GM12801 (cell line): ENCODE data around the gene GZF1.

ENCODE experiments used
- TF ChIP-seq, protein P1 (sequence below): IDR thresholded peaks from one replicate; pipeline ENCODE4 v1.5.1; 2011; ENCODE audit warnings: control low read depth; ENCODE audit not compliant: insufficient read length; ENCODE audit errors: extremely low read depth

GZF1 gene

DNA sequence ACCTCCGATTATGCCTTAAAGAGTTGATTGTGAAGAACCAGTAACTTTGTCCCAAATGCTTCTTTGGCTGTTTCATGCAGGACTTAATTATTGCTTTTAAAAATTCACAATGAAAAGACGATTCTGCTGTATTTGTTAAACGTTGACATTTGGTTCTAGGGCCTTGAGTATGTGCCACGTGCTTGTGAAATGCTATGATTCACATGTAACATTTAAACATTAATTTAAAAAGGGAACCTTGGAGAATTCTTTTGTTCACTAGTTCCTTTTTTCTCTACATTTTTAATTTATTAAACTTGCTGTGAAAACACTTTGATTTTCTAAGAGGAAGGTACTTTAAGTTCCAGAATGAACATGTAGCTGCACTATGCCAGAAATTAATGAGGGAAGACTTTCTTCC is 9.5 kb downstream of the GZF1 start:
- TF ChIP-seq, protein P1, sequence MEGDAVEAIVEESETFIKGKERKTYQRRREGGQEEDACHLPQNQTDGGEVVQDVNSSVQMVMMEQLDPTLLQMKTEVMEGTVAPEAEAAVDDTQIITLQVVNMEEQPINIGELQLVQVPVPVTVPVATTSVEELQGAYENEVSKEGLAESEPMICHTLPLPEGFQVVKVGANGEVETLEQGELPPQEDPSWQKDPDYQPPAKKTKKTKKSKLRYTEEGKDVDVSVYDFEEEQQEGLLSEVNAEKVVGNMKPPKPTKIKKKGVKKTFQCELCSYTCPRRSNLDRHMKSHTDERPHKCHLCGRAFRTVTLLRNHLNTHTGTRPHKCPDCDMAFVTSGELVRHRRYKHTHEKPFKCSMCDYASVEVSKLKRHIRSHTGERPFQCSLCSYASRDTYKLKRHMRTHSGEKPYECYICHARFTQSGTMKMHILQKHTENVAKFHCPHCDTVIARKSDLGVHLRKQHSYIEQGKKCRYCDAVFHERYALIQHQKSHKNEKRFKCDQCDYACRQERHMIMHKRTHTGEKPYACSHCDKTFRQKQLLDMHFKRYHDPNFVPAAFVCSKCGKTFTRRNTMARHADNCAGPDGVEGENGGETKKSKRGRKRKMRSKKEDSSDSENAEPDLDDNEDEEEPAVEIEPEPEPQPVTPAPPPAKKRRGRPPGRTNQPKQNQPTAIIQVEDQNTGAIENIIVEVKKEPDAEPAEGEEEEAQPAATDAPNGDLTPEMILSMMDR: no peak

DNA sequence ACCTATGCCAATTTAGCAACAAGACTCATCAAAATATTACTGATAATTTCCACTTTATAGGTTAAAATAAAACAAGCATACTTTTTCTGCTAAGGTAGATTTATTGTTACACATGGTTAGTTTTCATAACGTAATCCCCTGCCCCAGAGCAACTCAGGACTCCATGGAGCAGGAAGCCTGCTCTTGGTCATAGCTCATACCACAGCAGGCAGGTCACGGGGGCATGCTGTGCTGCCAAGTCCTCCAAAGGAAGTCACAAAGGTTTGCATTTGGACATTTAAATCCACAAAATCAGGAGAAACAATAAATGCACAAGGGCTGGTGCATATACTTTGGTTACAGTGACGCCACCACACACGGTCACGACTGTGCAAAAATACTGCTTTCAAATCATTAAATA is 12.5 kb downstream of the GZF1 start:
- TF ChIP-seq, protein P1: no peak

DNA sequence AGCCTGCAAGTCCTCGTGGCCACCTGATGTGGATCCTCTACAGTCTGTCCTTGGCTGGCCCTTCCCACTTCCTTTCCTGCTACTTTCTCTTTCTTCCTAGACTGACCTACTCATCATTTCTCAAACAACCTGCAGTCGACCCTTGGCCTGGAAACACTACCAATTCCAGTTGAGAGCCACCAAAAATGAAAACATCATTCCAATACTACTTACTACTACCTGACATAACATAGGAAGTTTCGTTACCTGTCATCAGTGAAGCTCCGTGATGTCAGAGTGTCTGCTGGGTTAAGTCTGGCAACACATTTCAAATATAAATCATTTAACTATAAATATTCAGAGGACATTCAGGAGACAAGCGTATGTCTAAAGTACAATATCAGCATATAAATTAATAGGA is 13.8 kb downstream of the GZF1 start:
- TF ChIP-seq, protein P1: no peak

DNA sequence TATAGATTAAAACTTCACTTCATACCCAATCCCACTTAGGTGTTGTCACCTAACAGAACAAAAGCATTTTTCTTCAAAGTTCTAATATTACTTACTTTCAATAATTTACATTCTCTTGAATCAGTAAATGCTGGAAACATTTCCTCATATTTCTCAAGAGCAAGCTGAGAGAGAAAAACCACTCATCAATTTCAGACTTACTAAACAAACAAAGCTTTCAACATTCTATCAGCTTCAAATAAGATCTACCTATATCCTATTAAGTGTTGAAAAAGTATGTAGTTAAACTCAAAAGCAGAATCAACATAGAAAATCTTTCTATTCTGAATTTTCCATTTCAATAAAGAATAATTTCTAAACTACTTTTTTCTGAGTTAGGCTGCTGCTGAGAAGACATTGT is 17.8 kb downstream of the GZF1 start:
- TF ChIP-seq, protein P1: no peak

DNA sequence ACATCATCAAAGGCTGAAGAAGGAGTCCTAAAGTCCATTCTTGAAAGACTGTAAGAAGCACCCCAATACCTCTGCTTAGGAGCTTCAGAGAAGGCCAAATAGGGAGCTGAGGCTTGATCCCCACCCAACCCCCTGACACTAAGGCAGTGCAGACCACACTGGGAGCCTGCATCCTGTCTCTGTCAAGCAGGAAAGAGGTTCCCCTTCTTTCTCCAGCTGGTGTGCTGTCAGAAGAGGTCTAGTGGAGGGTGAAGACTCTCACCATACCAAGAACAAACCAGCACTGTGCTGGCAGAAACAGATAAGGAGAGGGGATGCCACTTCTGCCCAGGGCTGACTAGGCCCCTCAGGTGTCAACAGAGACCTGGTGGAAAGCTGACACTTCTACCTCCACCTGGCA is 19.9 kb downstream of the GZF1 start:
- TF ChIP-seq, protein P1: no peak

DNA sequence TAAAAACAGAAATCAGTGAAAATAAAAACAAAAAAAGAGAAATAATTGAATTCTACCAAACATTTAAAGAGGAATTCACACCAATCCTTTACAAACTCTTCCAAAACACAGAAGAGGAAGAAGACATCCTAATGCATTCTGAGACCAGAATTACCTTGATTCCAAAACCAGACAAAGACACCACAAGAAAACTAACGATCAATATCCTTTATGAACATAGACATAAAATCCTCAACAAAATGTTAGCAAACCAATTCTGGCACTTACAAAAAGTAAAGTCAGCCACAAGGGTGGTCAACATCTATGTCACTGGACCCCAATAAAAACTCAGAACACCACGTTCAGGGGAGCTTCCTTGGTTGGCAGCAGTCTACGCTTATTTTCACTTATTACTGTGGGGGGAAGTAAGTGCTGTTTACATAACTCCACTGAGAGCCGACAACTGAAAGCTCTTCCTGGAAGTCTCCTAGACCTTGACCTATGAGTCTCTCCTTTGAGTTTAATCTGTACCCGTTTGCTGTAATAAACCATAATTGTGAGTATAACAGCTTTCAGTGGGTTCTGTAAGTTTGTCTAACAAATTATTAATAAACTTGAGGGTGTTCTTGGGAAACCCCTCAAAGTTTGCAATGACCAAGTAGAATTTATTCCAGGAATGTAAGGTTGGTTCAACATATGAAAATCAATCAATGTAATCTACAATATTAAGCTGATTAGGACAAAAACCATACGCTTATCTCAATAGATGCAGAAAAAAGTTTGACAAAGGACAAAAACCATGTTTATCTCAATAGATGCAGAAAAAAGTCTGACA is 24.5 kb downstream of the GZF1 start:
- TF ChIP-seq, protein P1: no peak

DNA sequence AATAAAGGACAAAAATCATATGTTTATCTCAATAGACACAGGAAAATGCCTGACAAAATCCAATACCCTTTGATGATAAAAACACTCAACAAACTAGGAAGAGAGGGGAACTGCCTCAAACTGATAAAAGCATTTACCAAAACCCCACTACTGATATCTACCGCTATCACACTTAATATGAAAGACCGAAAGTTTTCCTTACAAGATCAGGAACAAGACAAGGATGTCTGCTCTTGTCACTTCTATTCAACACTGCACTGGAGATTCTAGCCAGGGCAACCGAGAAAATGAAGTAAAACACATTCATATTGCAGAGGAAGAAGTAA is 25.1 kb downstream of the GZF1 start:
- TF ChIP-seq, protein P1: no peak
